Neural cell (in vitro differentiated cells): ENCODE results near the gene ZYG11A.

ENCODE experiments used
- EZH2 ChIP-seq: fragments of 200-600, 300-800 bp; shearing (Covaris generic), sonication (generic); IDR thresholded peaks from 2 replicates; pipeline ENCODE4 v1.6.1; 2014; ENCODE audit warnings: antibody characterized with exemption, low read length, borderline replicate concordance, mild to moderate bottlenecking; ENCODE audit not compliant: insufficient read depth, poor library complexity, severe bottlenecking
- TAF1 ChIP-seq: IDR thresholded peaks from 2 replicates; pipeline ENCODE4 v1.6.1; 2012; ENCODE audit warnings: low read depth
- TF ChIP-seq, protein P1 (sequence below): fragments of 450-650 bp; IDR thresholded peaks from 2 replicates; pipeline ENCODE4 v1.5.1; 2014; ENCODE audit warnings: antibody characterized with exemption, mild to moderate bottlenecking, moderate library complexity; ENCODE audit not compliant: poor library complexity, severe bottlenecking

DNA sequence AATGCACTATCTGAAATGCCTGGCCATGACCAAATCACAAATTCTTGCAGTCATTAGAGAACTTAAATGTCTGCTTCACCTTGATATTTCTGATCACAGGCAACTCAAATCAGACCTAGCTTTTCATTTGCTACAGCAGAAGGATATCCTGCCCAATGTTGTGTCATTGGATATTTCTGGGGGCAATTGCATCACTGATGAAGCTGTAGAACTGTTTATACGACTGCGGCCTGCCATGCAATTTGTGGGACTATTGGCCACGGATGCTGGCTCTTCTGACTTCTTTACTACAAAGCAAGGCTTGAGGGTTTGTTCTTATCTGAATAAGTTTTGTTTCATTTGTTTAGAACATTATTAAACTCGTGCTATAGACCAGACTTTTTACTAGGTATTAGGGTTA is 14.9 kb downstream of the ZYG11A start:
- TF ChIP-seq, protein P1, sequence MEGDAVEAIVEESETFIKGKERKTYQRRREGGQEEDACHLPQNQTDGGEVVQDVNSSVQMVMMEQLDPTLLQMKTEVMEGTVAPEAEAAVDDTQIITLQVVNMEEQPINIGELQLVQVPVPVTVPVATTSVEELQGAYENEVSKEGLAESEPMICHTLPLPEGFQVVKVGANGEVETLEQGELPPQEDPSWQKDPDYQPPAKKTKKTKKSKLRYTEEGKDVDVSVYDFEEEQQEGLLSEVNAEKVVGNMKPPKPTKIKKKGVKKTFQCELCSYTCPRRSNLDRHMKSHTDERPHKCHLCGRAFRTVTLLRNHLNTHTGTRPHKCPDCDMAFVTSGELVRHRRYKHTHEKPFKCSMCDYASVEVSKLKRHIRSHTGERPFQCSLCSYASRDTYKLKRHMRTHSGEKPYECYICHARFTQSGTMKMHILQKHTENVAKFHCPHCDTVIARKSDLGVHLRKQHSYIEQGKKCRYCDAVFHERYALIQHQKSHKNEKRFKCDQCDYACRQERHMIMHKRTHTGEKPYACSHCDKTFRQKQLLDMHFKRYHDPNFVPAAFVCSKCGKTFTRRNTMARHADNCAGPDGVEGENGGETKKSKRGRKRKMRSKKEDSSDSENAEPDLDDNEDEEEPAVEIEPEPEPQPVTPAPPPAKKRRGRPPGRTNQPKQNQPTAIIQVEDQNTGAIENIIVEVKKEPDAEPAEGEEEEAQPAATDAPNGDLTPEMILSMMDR = no peak
- no peak for TF ChIP-seq TAF1
- TF ChIP-seq EZH2 = no peak
